Keratinocyte (primary cell): ENCODE data around the gene UCKL1. TPM values are rescaled to one million over a fixed set of nuclear protein-coding genes. Genes with fewer than 3 reads are reported as not detected.

Experiments used
- DNase-seq: peaks from one replicate; pipeline ENCODE4 v3.0.0-alpha.2; 2011; ENCODE audit warnings: low read depth, missing footprints, low spot score
- FAIRE-seq: peaks from 2 replicates; lab custom pipeline; 2011; peaks lifted over from hg19 to GRCh38; lab: Jason Lieb, UNC
- H2AFZ ChIP-seq: 2 replicates; pipeline ENCODE4 v1.6.0; 2012; ENCODE audit warnings: low read length, control low read depth, inconsistent platforms; ENCODE audit not compliant: control insufficient read depth
- H3K27ac ChIP-seq: 2 replicates; pipeline ENCODE4 v1.5.1; 2011; ENCODE audit warnings: low read length; ENCODE audit not compliant: control insufficient read depth, insufficient read depth
- H3K27me3 ChIP-seq: 3 replicates; pipeline ENCODE4 v1.6.0; 2011; ENCODE audit warnings: low read length; ENCODE audit not compliant: control insufficient read depth, insufficient read depth; ENCODE audit errors: extremely low read depth
- H3K36me3 ChIP-seq, 2 experiments: 2 replicates in 1 of 2; 3 replicates in 1 of 2; pipeline ENCODE4 v1.5.1; 2011; ENCODE audit warnings: low read length in 2 of 2, mild to moderate bottlenecking in 1 of 2; ENCODE audit not compliant: control insufficient read depth in 2 of 2, insufficient read depth in 2 of 2; ENCODE audit errors: extremely low read depth in 1 of 2
- H3K4me1 ChIP-seq: 3 replicates; pipeline ENCODE4 v1.5.1; 2011; ENCODE audit warnings: low read length; ENCODE audit not compliant: control insufficient read depth, insufficient read depth; ENCODE audit errors: extremely low read depth
- H3K4me2 ChIP-seq: 3 replicates; pipeline ENCODE4 v1.6.0; 2011; ENCODE audit warnings: low read depth, low read length; ENCODE audit not compliant: control insufficient read depth, insufficient read depth; ENCODE audit errors: extremely low read depth
- H3K4me3 ChIP-seq, 3 experiments: fragments of 200-600 bp in 1 of 3; sonication (generic) in 1 of 3; 2 replicates in 2 of 3; 3 replicates in 1 of 3; pipeline ENCODE4 v1.5.1; 2011 to 2016; ENCODE audit warnings: low read length in 3 of 3, mild to moderate bottlenecking in 3 of 3, control low read depth in 2 of 3, inconsistent platforms in 1 of 3, low read depth in 1 of 3, mixed read lengths in 1 of 3, mixed run types in 1 of 3, moderate library complexity in 1 of 3; ENCODE audit not compliant: control insufficient read depth in 2 of 3, insufficient read depth in 2 of 3; ENCODE audit errors: extremely low read depth in 1 of 3
- H3K79me2 ChIP-seq: 2 replicates; pipeline ENCODE4 v1.6.0; 2012; ENCODE audit warnings: low read length; ENCODE audit not compliant: control insufficient read depth, insufficient read depth
- H3K9ac ChIP-seq: 3 replicates; pipeline ENCODE4 v1.6.0; 2011; ENCODE audit warnings: low read length; ENCODE audit not compliant: control insufficient read depth, insufficient read depth; ENCODE audit errors: extremely low read depth
- H3K9me1 ChIP-seq: 3 replicates; pipeline ENCODE4 v1.6.0; 2011; ENCODE audit warnings: low read length; ENCODE audit not compliant: control insufficient read depth, insufficient read depth; ENCODE audit errors: extremely low read depth
- H3K9me3 ChIP-seq: 2 replicates; pipeline ENCODE4 v1.5.1; 2012; ENCODE audit warnings: low read depth, low read length; ENCODE audit not compliant: control insufficient read depth
- H4K20me1 ChIP-seq: 3 replicates; pipeline ENCODE4 v1.6.0; 2011; ENCODE audit warnings: low read length; ENCODE audit not compliant: control insufficient read depth, insufficient read depth; ENCODE audit errors: extremely low read depth
- CTCF ChIP-seq, 3 experiments: IDR thresholded peaks in 1 of 3; conservative IDR thresholded peaks in 1 of 3; optimal IDR thresholded peaks in 1 of 3; 2 replicates in 2 of 3; 3 replicates in 1 of 3; pipeline versions ENCODE3 to v1.5.1; 2011; ENCODE audit warnings: low read length in 3 of 3, mild to moderate bottlenecking in 3 of 3, moderate library complexity in 2 of 3, control low read depth in 1 of 3, inconsistent platforms in 1 of 3; ENCODE audit not compliant: insufficient read depth in 2 of 3; ENCODE audit errors: extremely low read depth in 1 of 3
- EZH2 ChIP-seq: IDR thresholded peaks from one replicate; pipeline ENCODE4 v1.6.1; 2012; ENCODE audit warnings: inconsistent platforms, mild to moderate bottlenecking, low read length, moderate library complexity
- dilution Hi-C: fragments of 300-500 bp; cut with MboI; formaldehyde crosslinking; loops from one replicate; pipeline ENCODE4 v1.7.0; 2020; ENCODE audit warnings: low sequenced_read_pairs; ENCODE audit not compliant: extremely low pct_ligation_motif_present
- polyA plus RNA-seq, 5 experiments: library from polyadenylated mRNA; depleted of rRNA in 3 of 5; stranded (reverse) in 3 of 5; stranded (forward) in 1 of 5; unstranded in 1 of 5; fragments of >200 nt; gene quantifications; 1 replicate in 1 of 5; 2 replicates in 3 of 5; 3 replicates in 1 of 5; pipeline versions ENCODE4 v1.2.1 to v1.2.3, GENCODE V29; 2011 to 2012; ENCODE audit warnings: missing spikeins in 2 of 5, low read depth in 1 of 5, low replicate concordance in 1 of 5

Gene UCKL1
- polyA plus RNA-seq, 1 donor (not counting 4 experiments of a cell fraction or from before 2014, with no cell fraction given), result 24.1 TPM

GRCh38 chr20:63893999-63894357, 62.2 kb downstream of the UCKL1 start:
- Histone ChIP-seq H3K79me2 (peaks cover 33% of the 10 kb centered on the region), H3K36me3 (peaks cover 30 to 38% of the 10 kb centered on the region in 2 experiments), H3K4me1 (peaks cover 32% of the 10 kb centered on the region), H3K4me2 (peak overlapping the region; percentile 84), H3K27me3 (no peaks in the 10 kb centered on the region), H3K9me3 (no peaks in the 10 kb centered on the region), H4K20me1 (peaks cover 18% of the 10 kb centered on the region), H2AFZ (no peak overlapping the region), H3K4me3 (peak overlapping the region in 1 of 3 experiments; percentile 69), H3K9me1 (peaks cover under 1% of the 10 kb centered on the region), H3K9ac (peak overlapping the region; percentile 45), H3K27ac (no peak overlapping the region)
- FAIRE-seq, result no peak
- no peak for DNase-seq
- TF ChIP-seq CTCF (optimal IDR thresholded peaks at IDR 0.05 in 1 of 3, IDR thresholded peaks at IDR 0.05 in 1 of 3, conservative IDR thresholded peaks at IDR 0.05 in 1 of 3; ENCODE audit: extremely low read depth in 1 of 3, insufficient read depth in 2 of 3, low read length in 3 of 3) (no peak), EZH2 (no peak)
- dilution Hi-C loops, result no loop called here

- Histone ChIP-seq H3K4me2 (no peak overlapping the region), H3K4me1 (peaks cover 35% of the 10 kb centered on the region), H3K4me3 (no peak overlapping the region), H3K79me2 (peaks cover 24% of the 10 kb centered on the region), H3K27ac (no peak overlapping the region), H4K20me1 (peaks cover 13% of the 10 kb centered on the region), H2AFZ (no peak overlapping the region), H3K9ac (no peak overlapping the region), H3K27me3 (no peaks in the 10 kb centered on the region), H3K9me3 (no peaks in the 10 kb centered on the region), H3K9me1 (peaks cover 3% of the 10 kb centered on the region), H3K36me3 (peaks cover 29 to 39% of the 10 kb centered on the region in 2 experiments)
- TF ChIP-seq CTCF (optimal IDR thresholded peaks at IDR 0.05 in 1 of 3, IDR thresholded peaks at IDR 0.05 in 1 of 3, conservative IDR thresholded peaks at IDR 0.05 in 1 of 3; ENCODE audit: extremely low read depth in 1 of 3, insufficient read depth in 2 of 3, low read length in 3 of 3) (no peak), EZH2 (no peak)
- no peak for FAIRE-seq
- no peak for DNase-seq
- dilution Hi-C loops, result no loop called here
Observed at GRCh38 chr20:63892402-63892801, 63.8 kb downstream of the UCKL1 start.
